WTC11 (cell line): ENCODE measurements around the gene WNT3A. TPM values are rescaled to one million over a fixed set of nuclear protein-coding genes. Genes with fewer than 3 reads are reported as not detected.

ENCODE experiments used
- ATAC-seq: fragments of 200-7000 bp; cut with Tn5 transposase; 2 replicates; pipeline ENCODE4 v1.10.0; 2021; ENCODE audit warnings: mild to moderate bottlenecking, moderate library complexity
- CTCF ChIA-PET: fragments of 300-600 bp; sonication (Branson Sonifier 250); formaldehyde crosslinking; loops from one replicate; lab custom pipeline; 2021; ENCODE audit warnings: antibody characterized with exemption; lab: Charles Lee
- POLR2A ChIA-PET: fragments of 350-600 bp; sonication (Branson Sonifier 250); formaldehyde crosslinking; loops from one replicate; lab custom pipeline; 2021; ENCODE audit warnings: antibody characterized with exemption; lab: Charles Lee
- DNase-seq: peaks from one replicate; pipeline ENCODE4 v3.0.0; 2021; ENCODE audit warnings: low spot score
- H3K27ac Mint-ChIP-seq: 2 replicates; pipeline ENCODE4 v1.8.0; 2021; ENCODE audit warnings: mixed read lengths
- H3K27me3 Mint-ChIP-seq: 2 replicates; pipeline ENCODE4 v1.8.0; 2021; ENCODE audit warnings: low read depth, mild to moderate bottlenecking, moderate library complexity, mixed read lengths
- H3K36me3 Mint-ChIP-seq: 2 replicates; pipeline ENCODE4 v1.8.0; 2021; ENCODE audit warnings: mixed read lengths
- H3K4me1 Mint-ChIP-seq: 2 replicates; pipeline ENCODE4 v1.8.0; 2022; ENCODE audit warnings: mixed read lengths
- H3K4me3 Mint-ChIP-seq: 2 replicates; pipeline ENCODE4 v1.8.0; 2021; ENCODE audit warnings: mild to moderate bottlenecking, moderate library complexity, mixed read lengths
- H3K9me3 Mint-ChIP-seq: 2 replicates; pipeline ENCODE4 v1.8.0; 2021; ENCODE audit warnings: mixed read lengths
- ATF2 ChIP-seq: sonication (generic); formaldehyde crosslinking; IDR thresholded peaks from 2 replicates; pipeline ENCODE4 v1.8.1; 2022; ENCODE audit warnings: low read depth, missing genetic modification reagents, borderline replicate concordance
- ATF6 ChIP-seq: sonication (generic); formaldehyde crosslinking; IDR thresholded peaks from 2 replicates; pipeline ENCODE4 v1.8.1; 2023; ENCODE audit warnings: mild to moderate bottlenecking, missing genetic modification reagents
- CDX4 ChIP-seq: fragments of 250-450 bp; sonication (Bioruptor Pico); IDR thresholded peaks from 2 replicates; pipeline ENCODE4 v1.9.0; 2021; ENCODE audit warnings: moderate library complexity, mild to moderate bottlenecking, inconsistent platforms, borderline replicate concordance
- ELF4 ChIP-seq: sonication (generic); formaldehyde crosslinking; IDR thresholded peaks from 2 replicates; pipeline ENCODE4 v1.8.1; 2022; ENCODE audit warnings: low read depth, mild to moderate bottlenecking, moderate library complexity, missing genetic modification reagents
- FOXK1 ChIP-seq: sonication (generic); formaldehyde crosslinking; IDR thresholded peaks from 2 replicates; pipeline ENCODE4 v1.8.0; 2022; ENCODE audit warnings: mild to moderate bottlenecking, moderate library complexity, missing genetic modification reagents
- GRHL2 ChIP-seq: fragments of 250-450 bp; sonication (Bioruptor Pico); IDR thresholded peaks from 2 replicates; pipeline ENCODE4 v1.8.0; 2022; ENCODE audit warnings: mild to moderate bottlenecking, moderate library complexity; ENCODE audit not compliant: insufficient replicate concordance, severe bottlenecking
- HMGA2 ChIP-seq: fragments of 250-450 bp; sonication (Bioruptor Pico); IDR thresholded peaks from 2 replicates; pipeline ENCODE4 v1.4.0; 2021; ENCODE audit warnings: mild to moderate bottlenecking, moderate library complexity
- JAZF1 ChIP-seq: fragments of 250-450 bp; sonication (Bioruptor Pico); IDR thresholded peaks from 2 replicates; pipeline ENCODE4 v1.9.0; 2021; ENCODE audit warnings: moderate library complexity, mild to moderate bottlenecking, inconsistent platforms
- KAT7 ChIP-seq: sonication (generic); formaldehyde crosslinking; IDR thresholded peaks from 2 replicates; pipeline ENCODE4 v1.8.1; 2023; ENCODE audit warnings: missing genetic modification reagents, mild to moderate bottlenecking, borderline replicate concordance
- NFYB ChIP-seq: sonication (generic); formaldehyde crosslinking; conservative IDR thresholded peaks from 2 replicates; pipeline ENCODE4 v1.8.0; 2022; ENCODE audit warnings: low read depth, missing genetic modification reagents
- NR3C1 ChIP-seq: sonication (generic); formaldehyde crosslinking; conservative IDR thresholded peaks from 2 replicates; pipeline ENCODE4 v1.8.1; 2023; ENCODE audit warnings: low read depth, mild to moderate bottlenecking, missing genetic modification reagents
- OVOL2 ChIP-seq: fragments of 250-450 bp; sonication (Bioruptor Pico); IDR thresholded peaks from 2 replicates; pipeline ENCODE4 v1.9.0; 2021; ENCODE audit warnings: mild to moderate bottlenecking, borderline replicate concordance
- SOX15 ChIP-seq: fragments of 250-450 bp; sonication (Bioruptor Pico); IDR thresholded peaks from 2 replicates; pipeline ENCODE4 v1.9.0; 2021; ENCODE audit warnings: mild to moderate bottlenecking
- TEAD4 ChIP-seq: sonication (generic); formaldehyde crosslinking; IDR thresholded peaks from 2 replicates; pipeline ENCODE4 v1.8.0; 2022; ENCODE audit warnings: mild to moderate bottlenecking, missing genetic modification reagents
- USF1 ChIP-seq: sonication (generic); formaldehyde crosslinking; IDR thresholded peaks from 2 replicates; pipeline ENCODE4 v1.8.0; 2022; ENCODE audit warnings: mild to moderate bottlenecking, missing genetic modification reagents
- ZNF232 ChIP-seq: sonication (generic); formaldehyde crosslinking; IDR thresholded peaks from 2 replicates; pipeline ENCODE4 v1.8.0; 2022; ENCODE audit warnings: mild to moderate bottlenecking, missing genetic modification reagents
- ZNF263 ChIP-seq: sonication (generic); formaldehyde crosslinking; IDR thresholded peaks from 2 replicates; pipeline ENCODE4 v1.8.1; 2022; ENCODE audit warnings: low read depth, mild to moderate bottlenecking, moderate library complexity, missing genetic modification reagents
- ZNF423 ChIP-seq: fragments of 250-450 bp; sonication (Bioruptor Pico); IDR thresholded peaks from 2 replicates; pipeline ENCODE4 v2.1.2; 2022; ENCODE audit warnings: mild to moderate bottlenecking, moderate library complexity
- total RNA-seq: library from RNA; stranded (reverse); gene quantifications from 3 replicates; pipeline ENCODE4 v1.2.3, GENCODE V29; 2021
- TF ChIP-seq, protein P1 (sequence below): sonication (generic); formaldehyde crosslinking; IDR thresholded peaks from 2 replicates; pipeline ENCODE4 v1.8.0; 2022; ENCODE audit warnings: mild to moderate bottlenecking, missing genetic modification reagents
- TF ChIP-seq, protein P2 (sequence below): fragments of 250-450 bp; sonication (Bioruptor Pico); conservative IDR thresholded peaks from 2 replicates; pipeline ENCODE4 v1.9.0; 2021; ENCODE audit warnings: mild to moderate bottlenecking
- TF ChIP-seq, protein P3 (sequence below): sonication (generic); formaldehyde crosslinking; IDR thresholded peaks from 2 replicates; pipeline ENCODE4 v1.8.1; 2023; ENCODE audit warnings: mild to moderate bottlenecking, missing genetic modification reagents, moderate library complexity
- TF ChIP-seq, protein P4 (sequence below): sonication (generic); formaldehyde crosslinking; IDR thresholded peaks from 2 replicates; pipeline ENCODE4 v1.8.0; 2023; ENCODE audit warnings: missing genetic modification reagents

Gene WNT3A
- total RNA-seq, 1 experiment from 2014 or later: 0.17 TPM

GRCh38 chr1:228020686-228021354, 14.0 kb downstream of the WNT3A start:
- ChIA-PET CTCF (interaction anchor here (2.1 kb wide), 1 partner anchor 16 kb away, joined by 11 read pairs; no protein-coding TSS in a partner anchor), POLR2A (no interaction called here)
- no peaks in the 10 kb centered on the region for H3K36me3 Mint-ChIP-seq
- no peak overlapping the region for H3K4me3 Mint-ChIP-seq
- ATAC-seq (no peak), DNase-seq (no peak)
- no peaks in the 10 kb centered on the region for H3K9me3 Mint-ChIP-seq
- no peaks in the 10 kb centered on the region for H3K4me1 Mint-ChIP-seq
- H3K27me3 Mint-ChIP-seq: peaks cover 41% of the 10 kb centered on the region
- TF ChIP-seq, protein P1, sequence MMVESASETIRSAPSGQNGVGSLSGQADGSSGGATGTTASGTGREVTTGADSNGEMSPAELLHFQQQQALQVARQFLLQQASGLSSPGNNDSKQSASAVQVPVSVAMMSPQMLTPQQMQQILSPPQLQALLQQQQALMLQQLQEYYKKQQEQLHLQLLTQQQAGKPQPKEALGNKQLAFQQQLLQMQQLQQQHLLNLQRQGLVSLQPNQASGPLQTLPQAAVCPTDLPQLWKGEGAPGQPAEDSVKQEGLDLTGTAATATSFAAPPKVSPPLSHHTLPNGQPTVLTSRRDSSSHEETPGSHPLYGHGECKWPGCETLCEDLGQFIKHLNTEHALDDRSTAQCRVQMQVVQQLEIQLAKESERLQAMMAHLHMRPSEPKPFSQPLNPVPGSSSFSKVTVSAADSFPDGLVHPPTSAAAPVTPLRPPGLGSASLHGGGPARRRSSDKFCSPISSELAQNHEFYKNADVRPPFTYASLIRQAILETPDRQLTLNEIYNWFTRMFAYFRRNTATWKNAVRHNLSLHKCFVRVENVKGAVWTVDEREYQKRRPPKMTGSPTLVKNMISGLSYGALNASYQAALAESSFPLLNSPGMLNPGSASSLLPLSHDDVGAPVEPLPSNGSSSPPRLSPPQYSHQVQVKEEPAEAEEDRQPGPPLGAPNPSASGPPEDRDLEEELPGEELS (CRISPR knock-in tag): no peak
- no peak for TF ChIP-seq HMGA2 (CRISPR knock-in tag)
- no peak for TF ChIP-seq ATF6 (CRISPR knock-in tag)
- TF ChIP-seq NFYB (CRISPR knock-in tag): no peak
- TF ChIP-seq ZNF423 (CRISPR knock-in tag): no peak
- no peak for TF ChIP-seq OVOL2 (CRISPR knock-in tag)
- TF ChIP-seq, protein P2, sequence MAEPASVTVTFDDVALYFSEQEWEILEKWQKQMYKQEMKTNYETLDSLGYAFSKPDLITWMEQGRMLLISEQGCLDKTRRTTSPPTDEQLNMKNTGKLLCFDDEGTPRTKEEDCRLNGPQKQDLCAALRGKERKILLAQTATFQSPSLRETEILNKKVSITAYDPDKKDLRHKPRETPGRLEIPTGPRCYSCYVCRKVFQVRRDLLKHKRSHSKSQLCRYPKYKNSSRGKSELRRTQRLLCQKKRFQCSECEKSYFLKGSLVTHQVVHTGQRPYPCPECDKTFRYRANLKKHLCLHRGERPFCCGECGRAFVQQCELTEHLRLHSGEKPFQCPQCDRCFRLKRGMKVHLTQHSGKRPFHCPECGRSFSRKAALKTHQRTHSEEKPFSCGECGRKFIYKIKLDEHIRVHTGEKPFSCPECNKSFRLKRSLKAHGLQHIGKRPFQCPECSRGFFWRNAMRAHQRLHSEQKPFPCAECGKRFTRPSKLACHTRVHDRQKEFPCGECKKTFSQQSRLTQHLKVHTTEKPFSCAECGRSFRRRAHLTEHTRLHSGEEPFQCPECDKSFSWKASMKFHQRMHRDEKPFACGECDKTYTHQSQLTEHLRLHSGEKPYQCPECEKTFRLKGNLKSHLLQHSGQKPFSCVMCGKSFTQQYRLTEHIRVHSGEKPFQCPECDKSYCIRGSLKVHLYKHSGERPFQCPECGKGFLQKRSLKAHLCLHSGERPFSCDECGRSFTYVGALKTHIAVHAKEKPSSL: no peak
- TF ChIP-seq ATF2: no peak
- no peak for TF ChIP-seq ZNF232 (CRISPR knock-in tag)
- H3K27ac Mint-ChIP-seq: no peak overlapping the region

DNA sequence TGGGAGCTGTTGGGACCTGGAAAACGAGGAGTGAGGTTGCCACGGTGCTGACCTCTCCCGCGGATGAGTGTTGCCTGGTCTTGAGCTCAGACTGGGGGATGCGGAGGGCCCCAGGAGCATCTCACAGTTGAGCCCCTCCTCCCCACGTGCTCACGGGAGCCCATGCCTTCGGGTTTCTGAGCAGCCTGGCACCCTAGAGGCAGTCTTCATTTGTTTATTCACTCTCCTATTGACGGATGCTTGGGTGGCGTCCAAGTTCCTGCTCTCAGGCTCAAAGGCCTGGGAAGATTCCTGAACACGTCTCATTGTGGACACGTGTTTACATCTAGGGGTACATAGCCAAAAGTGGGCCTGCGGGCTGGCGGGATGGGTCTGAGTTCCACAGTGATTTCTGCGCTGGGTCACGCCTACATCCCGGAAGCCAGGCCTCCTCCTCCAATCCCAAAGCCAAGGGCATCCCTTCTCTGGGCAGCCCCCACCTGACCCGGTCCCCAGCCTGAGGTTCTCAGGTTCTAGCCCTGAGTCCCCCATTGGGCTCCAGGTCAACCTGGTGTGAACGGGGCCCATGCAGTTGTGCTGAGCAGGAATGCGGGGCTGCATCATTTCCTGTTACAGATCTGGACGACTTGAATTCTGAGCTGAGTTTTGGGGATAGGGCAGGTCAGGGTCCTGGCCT, 14.7 kb downstream of the WNT3A start:
- POLR2A ChIA-PET: no interaction called here
- ATAC-seq (no peak; the same call in 1 of the 2 replicates), DNase-seq (peak; percentile 10)
- Mint-ChIP-seq H3K9me3 (no peaks in the 10 kb centered on the region), H3K4me3 (no peak overlapping the region), H3K4me1 (no peaks in the 10 kb centered on the region), H3K27ac (no peak overlapping the region), H3K27me3 (peaks cover 38% of the 10 kb centered on the region), H3K36me3 (no peaks in the 10 kb centered on the region)
- CTCF ChIA-PET: interaction anchor here (0.8 to 2.1 kb wide), 4 partner anchors 15 to 39 kb away, joined by 3 to 11 read pairs (median 4); partner anchors contain the start of gene WNT3A
- TF ChIP-seq, protein P3, sequence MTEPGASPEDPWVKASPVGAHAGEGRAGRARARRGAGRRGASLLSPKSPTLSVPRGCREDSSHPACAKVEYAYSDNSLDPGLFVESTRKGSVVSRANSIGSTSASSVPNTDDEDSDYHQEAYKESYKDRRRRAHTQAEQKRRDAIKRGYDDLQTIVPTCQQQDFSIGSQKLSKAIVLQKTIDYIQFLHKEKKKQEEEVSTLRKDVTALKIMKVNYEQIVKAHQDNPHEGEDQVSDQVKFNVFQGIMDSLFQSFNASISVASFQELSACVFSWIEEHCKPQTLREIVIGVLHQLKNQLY (CRISPR knock-in tag): no peak
- TF ChIP-seq NR3C1 (CRISPR knock-in tag): no peak
- TF ChIP-seq USF1 (CRISPR knock-in tag): no peak
- no peak for TF ChIP-seq ZNF263 (CRISPR knock-in tag)
- TF ChIP-seq, protein P4, sequence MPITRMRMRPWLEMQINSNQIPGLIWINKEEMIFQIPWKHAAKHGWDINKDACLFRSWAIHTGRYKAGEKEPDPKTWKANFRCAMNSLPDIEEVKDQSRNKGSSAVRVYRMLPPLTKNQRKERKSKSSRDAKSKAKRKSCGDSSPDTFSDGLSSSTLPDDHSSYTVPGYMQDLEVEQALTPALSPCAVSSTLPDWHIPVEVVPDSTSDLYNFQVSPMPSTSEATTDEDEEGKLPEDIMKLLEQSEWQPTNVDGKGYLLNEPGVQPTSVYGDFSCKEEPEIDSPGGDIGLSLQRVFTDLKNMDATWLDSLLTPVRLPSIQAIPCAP (CRISPR knock-in tag): no peak
- TF ChIP-seq CDX4: no peak
- TF ChIP-seq TEAD4: no peak
- no peak for TF ChIP-seq SOX15 (CRISPR knock-in tag)
- TF ChIP-seq FOXK1: no peak
- TF ChIP-seq GRHL2 (CRISPR knock-in tag): no peak
- no peak for TF ChIP-seq JAZF1 (CRISPR knock-in tag)
- no peak for TF ChIP-seq ELF4 (CRISPR knock-in tag)
- no peak for TF ChIP-seq KAT7 (CRISPR knock-in tag)
